NCI-H2029 (cell line): ENCODE results near the gene DOCK2.
A peak's percentile ranks its signal among the peaks of the same experiment; 100 is the strongest.
"Not testable (repeated sequence)": the region's sequence is repeated elsewhere in the genome, so short reads cannot be mapped to it uniquely, and the experiment has no call there.

Experiments
- DNase-seq: peaks from one replicate; lab custom pipeline; 2025; lab: John Stamatoyannopoulos, UW

The DOCK2 gene

DNA sequence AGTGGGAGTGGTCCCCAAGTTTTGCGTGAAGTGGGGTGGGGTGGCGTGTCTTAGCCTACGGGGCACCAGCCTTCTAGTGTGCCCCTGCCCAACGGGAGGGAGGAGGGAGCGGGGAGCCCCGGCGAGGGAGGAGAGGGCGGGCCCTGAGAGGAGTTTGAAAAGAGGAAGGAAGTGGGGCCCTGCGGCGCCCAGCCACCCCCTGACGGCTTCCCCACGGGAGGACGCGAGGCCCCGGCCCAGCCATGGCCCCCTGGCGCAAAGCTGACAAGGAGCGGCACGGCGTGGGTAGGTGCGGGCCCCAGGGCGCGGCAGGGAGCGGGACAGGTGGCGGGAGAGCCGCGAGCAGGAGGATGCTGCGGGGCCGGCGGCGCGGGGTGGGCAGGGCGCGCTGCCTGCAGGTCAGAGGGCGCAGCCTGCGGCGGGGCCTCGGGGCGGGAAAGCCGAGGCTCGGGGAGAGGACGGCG is at the start of gene DOCK2:
TSS of gene DOCK2 (plus strand) at position 191 of the 464 bp plus-strand sequence. CDS start at position 243, 52 bp downstream.
- DNase-seq: no peak

DNA sequence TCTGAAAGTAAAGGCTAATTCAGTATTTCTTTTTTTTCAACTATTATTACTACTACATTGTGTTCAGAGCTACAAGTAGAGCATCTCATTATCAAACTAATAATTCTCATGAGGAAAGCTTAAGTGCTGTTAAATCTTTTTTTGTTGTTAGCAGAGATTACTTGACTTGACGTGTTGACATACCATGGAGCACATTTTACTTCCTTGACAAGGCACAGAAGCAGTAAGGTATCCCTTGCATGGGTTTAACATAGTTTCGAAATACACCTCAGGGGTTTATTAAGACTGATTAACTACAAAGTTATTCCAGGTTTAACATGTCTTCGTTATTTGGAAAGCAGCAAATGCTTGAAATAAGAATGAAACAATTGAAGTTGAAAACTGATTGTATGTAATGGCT is 46.5 kb upstream of the DOCK2 start:
- DNase-seq: no peak

DNA sequence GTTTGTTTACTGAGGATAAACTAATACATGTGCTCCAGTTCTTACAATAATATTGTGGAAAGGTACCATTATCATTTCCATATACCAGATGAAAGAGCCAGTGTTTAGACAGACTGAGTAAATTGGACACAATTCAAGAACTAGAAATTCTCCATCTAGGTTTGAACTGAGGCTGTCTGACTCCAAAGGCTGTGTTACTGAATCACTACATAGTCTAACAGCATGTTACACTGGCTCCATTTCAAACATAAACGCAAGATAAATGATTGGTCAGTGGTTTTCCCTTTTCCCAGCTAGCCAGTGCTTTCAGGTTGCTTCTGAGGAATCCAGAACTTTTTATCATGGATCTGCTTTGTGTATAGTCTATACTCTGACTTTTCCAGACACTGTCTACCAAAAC is 45.4 kb upstream of the DOCK2 start:
- no peak for DNase-seq

DNA sequence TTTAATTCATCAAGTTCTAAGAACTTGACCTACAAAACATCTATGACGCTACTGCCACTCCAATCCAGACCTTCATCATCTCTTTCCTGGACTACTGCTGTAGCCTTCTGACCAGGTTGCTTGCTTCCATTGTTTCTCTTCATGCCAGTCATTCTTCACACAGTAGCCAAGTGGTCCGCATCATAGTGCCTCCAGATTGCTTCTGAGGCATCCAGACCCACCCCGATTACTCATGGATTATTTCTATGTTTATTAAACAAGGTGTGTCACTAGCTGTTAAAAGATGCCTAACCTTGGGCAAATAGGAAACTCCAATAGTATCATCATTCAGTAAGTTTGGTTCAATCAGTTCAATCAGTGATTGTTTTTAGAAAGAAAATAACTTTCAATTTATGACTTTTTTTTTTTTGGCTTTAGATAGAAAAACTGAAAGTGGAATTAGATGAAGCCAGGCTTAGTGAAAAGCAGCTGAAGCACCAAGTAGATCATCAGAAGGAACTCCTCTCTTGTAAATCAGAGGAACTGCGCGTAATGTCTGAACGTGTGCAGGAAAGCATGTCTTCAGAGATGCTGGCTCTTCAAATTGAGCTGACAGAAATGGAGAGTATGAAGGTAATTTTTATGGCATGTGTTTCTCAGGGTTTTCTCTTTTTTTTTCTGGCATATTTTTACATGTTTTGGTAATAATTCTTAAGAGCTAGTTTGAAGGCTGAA is 44.0 kb upstream of the DOCK2 start:
- no peak for DNase-seq

DNA sequence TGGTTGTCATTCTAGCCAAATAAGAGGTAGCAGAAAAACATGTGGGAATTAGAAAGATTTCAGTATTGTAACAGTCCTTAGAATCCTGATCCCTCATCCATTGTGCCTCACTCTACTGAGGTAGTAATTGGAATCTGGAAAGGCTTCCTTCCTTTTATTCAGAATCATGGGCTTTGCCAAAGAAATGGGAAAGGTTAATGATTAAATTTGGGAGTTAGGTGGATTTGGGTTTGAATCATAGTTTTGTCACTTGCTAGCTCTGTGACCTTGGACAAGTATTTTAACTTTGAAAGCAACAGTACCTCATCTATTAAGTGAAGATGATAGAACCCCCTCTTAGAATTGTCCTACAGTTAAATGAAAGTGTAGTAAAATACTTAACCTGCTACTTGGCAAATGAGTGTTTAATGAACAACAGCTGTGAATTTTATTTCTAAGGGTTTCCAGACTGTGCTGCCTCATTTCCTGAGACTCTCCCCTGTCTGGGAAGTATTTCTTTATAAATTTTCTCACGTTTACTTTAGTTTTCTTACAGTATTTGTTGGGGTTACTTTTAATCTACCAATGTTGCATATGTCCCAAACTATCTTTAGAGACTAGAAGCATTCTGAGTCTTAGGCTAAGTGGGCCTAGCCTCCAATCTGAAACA is 41.8 kb upstream of the DOCK2 start:
- no peak for DNase-seq

DNA sequence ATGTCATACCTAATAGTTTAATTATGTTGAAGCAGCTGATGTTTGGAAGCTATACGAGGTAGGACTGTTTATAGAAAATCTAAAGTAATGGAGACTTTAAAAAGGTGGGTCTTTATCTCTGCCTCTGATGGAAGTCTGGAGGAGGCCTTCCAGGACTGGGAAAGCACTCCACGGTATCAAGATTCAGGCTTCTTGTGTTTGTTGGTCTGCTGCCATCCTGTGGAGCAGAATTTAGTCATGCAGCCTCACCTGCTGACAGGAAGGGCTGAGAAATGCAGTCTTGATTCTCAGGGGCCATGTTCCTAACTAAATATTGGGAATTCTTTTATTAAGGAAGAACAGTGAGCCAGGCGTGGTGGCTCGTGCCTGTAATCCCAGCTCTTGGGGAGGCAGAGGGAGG is 37.6 kb upstream of the DOCK2 start:
- no peak for DNase-seq

DNA sequence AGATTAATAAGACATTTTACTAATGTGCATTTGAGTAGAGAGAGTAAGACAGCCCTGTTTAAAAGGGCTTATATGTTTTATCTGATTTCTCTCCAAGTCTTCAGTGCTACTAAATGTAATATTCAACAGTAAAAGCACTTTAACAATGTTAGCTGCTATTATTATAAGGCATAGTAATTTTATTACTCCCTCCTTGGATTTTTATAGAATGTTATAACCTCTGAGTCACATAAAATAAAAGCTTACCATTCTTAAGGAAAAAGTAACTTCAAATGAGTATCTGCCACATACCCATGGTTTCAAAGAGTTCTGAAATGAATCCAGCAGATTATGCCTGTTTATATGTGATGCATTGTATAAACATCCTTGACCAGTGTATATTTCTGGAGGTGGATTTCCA is 34.5 kb upstream of the DOCK2 start:
- no peak for DNase-seq

DNA sequence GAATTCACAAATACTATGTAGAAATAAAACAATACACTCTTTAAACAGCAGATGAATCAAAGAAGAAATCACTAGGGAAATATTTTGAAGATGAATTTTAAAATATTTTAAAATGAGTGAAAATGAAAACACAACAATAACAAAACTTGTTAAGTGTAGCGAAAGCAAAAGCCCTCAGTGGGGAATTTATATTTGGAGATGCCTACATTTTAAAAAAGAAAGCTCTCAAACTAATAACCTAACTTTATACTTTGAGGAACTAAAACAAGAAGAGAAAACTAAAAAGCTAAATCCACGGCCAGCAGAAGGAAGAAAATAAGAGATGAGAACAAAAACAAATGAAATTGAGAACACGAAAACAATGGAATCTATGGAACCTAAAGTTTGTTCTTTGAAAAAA is 30.8 kb upstream of the DOCK2 start:
- no peak for DNase-seq

DNA sequence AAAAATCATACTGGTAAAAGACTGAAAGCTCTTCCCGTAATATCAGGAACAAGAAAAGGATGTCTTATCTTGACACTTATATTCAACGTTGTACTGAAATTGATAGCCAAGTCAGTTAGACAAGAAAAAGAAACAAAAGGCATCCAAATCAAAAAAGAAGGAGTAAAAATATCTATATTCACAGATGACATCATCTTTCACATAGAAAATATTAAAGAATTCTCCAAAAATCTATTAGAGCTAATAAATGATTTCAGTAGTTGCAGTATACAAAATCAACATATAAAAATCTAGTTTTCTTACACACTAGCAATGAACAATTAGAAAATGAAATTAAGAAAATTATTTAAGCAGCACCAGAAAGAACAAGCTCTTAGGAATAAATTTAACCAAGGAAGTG is 29.2 kb upstream of the DOCK2 start:
- DNase-seq: no peak

DNA sequence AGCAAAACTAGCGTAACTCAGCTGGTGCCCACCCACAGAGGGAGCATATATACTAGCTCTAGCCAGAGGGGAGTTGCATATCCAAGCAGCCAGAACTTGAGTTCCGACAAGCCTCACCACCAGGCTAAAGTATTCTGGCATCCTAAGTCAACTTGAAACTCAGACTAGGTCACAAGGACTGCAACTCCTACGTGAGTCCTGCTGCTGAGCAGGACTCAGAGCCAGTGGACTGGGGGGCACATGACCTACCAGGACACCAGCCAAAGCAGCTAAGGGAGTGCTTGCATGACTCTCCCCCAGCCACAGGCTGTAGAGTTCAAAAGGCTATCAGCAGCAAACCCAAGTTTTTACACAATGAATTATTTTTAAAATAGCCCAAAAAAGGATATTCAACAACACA is 27.4 kb upstream of the DOCK2 start:
- DNase-seq: no peak

DNA sequence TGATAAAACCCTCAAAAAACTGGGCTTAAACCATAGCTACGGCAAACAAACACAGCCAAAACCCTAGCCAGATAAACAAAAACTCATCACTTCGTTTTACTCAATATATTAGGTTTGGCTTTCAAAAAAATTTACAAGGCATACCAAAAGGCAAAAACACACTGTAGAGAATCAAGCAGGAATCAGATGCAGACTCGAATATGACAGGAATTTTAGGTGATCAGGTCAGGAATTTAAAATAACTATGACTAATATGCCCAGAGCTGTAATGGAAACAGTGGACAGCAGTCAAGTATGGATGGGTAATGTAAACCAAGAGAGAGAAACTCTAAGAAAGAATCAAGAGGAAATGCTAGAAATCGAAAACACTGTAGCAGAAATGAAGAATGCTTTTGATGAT is 26.5 kb upstream of the DOCK2 start:
- DNase-seq: no peak

DNA sequence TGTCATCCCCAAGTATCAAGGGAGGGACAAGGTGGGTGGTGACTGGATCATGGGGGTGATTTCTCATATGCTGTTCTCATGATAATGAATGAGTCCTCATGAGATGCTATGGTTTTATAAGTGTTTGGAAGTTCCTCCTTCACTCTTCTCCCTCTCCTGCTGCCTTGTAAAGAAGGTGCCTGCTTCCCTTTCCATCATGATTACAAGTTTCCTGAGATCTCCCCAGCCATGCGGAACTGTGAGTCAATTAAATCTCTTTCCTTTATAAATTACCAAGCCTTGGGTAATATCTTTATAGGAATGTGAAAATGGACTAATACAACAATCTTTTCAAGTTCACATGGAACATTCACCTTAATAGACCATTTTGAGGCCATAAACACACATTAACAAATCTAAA is 21.5 kb upstream of the DOCK2 start:
- DNase-seq: no peak

DNA sequence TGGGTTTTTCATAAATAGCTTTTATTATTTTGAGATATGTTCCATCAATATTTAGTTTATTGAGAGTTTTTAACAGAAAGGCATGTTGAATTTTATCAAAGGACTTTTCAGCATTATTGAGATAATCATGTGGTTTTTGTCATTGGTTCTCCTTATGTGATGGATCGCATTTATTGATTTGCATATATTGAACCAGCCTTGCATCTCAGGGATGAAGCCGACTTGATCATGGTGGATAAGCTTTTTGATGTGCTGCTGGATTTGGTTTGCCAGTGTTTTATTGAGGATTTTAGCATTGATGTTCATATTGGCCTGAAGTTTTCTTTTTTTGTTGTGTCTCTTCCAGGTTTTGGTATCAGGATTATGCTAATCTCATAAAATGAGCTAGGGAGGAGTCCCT is 12.8 kb upstream of the DOCK2 start:
- DNase-seq: not testable (repeated sequence)

DNA sequence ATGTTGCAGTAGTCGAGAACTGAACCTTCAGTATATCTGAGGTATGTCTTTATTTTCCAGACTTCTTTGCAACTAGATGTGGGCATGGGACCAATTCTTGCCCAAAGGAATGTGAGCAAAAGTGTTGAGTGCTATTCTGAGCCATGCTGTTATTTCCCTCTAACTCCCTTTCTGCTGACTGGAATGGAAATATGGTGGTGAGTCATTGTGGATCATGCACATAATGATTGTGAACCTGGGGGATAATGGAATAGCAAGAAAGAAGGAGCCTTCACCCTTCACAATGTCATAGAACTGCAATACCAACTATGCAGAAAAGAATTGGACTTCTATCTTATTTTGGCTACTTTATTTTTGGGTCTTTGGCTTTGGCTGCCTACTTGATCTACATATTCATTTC is 10.3 kb upstream of the DOCK2 start:
- DNase-seq: no peak

DNA sequence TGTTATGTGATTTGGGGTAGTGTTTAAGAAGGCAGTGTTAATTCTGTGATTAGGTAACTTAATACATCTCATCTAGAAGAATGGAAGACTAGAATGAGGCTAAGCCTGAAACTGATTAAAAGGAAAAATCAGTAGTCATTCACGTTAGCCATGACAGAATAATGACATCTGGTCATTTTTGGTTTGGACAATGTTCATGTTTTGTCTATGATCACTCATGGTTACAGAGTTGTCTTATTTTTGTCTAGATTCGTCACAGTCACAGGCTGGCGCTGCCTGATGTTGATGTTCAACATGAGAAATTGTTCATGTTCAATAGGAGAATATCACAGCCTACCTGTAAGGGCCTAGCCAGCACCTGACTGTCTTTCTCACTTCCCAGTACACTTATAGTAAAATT is 9.5 kb upstream of the DOCK2 start:
- no peak for DNase-seq

DNA sequence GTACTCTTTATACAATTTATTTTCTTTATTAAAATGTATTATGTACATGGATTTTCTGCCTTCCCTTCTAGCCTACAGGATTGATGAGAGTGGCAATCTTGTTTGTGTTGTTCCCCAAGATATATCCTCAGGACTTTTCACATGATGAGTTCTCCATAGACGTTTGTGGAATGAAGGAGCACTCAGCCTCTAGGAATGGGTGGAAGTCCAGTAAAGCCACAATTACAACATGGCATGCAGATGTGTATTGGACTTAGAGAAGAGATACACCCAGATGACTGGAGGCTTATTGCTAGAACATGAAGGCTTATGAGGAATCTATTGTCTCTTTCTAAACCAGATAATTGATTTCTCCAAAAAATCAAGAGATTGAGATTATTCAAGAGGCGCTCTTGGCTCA is 8.2 kb upstream of the DOCK2 start:
- DNase-seq: no peak

DNA sequence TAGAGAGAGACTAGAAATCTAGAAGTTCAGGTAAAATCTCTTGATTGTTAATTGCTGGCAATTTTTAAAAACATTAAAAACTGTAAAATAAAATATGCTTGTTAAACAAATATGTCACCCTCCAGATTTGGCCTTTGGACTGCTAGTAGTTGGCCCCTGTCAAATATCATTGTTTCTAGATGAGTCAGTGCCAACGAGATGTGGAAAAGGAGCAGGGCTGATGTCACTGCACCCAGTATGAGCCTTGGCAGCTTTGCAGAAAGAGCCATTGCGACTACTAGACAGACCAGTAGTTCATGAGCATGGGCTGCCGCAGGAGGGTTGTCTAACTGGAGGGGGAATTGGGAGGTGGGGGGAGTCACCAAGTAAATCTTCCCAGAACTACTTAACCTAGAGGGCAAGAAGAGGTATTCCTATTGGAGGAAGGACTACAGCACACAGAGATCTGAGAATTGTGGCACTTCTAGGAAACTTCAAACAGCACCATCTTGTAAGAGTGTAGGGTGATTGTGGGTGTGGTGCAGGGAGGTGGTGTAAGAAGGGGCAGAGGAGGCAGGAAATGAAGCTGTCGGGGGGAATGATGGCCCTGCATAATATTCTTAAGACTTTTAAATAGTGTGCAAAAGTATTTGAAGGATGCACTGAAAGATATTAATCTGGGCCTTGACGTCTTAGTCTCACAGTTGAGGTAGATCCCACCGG is 7.1 kb upstream of the DOCK2 start:
- DNase-seq: no peak

DNA sequence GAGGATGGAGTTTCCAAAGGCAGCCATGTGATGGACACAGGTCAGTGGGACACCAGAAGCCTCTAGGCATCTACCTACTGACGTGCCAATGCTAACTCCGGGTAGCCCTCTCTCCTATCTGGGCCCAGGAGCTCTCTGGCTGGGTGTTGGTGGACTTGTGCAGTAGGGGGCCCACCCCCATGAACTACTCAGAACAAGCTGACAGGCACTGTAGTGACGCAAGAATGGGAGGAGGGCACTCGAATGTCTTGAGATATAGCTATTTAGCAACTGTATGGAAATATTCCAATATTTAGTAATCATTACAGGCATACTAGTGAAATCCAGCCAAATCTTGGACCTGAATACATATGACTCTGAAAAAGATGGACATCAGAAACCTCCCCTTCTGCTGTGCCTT is 5.7 kb upstream of the DOCK2 start:
- no peak for DNase-seq

DNA sequence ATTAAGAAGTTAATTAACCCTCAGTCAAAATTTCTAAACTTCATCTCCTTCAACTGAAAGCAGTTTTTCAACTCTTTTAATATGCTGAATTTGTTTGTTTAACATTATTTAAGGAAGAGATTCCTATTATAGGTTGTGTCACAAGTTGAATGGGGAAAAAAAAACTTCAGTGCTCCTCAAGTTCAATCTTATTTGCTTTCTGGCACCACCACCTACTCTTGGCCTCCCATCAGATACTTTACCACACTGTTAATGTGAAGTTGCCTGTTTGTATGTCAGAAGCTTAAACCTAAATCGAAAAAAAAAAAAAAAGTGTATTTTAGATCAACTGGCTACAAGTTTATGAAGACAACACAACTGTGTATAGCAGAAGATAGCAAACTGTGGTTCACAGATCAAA is 4.1 kb upstream of the DOCK2 start:
- no peak for DNase-seq

DNA sequence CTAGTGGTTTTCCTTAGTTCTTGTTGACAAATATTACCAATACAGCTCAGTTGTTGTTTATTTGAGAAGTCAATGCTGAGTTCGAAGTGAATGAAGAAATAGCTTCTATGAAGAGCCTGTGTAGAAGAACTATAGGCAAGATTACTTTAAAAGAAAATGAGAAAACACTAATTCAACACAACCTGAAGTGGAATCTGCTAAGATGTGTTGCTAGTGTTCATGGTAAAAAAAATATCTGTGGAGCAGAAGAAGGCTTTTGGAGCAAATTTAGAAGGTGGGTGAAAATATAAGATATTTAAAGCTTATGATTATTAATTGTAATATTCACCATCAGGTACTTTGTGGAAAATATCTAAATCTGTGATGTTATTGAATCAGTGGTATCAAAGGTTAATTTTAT is 2.5 kb upstream of the DOCK2 start:
- DNase-seq: no peak

DNA sequence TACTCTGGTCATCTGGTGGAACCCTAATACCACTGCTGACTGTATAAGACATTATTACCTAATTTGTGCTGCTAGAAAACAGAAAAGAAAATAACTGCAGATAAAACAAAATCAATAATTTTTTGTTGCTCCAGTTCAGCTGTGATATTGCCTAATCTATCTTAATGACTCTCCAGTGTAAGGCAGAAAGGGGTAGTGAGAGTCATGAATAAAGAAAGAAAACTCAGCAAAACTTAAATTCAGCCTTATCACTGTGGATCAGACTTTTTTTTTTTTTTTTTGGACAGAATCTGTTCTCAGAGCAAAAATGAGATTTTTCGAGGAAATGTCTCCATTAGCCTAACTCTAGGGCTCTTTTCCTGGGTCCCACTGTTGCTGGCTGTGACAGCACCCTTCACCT is 1.1 kb upstream of the DOCK2 start:
- DNase-seq: no peak

DNA sequence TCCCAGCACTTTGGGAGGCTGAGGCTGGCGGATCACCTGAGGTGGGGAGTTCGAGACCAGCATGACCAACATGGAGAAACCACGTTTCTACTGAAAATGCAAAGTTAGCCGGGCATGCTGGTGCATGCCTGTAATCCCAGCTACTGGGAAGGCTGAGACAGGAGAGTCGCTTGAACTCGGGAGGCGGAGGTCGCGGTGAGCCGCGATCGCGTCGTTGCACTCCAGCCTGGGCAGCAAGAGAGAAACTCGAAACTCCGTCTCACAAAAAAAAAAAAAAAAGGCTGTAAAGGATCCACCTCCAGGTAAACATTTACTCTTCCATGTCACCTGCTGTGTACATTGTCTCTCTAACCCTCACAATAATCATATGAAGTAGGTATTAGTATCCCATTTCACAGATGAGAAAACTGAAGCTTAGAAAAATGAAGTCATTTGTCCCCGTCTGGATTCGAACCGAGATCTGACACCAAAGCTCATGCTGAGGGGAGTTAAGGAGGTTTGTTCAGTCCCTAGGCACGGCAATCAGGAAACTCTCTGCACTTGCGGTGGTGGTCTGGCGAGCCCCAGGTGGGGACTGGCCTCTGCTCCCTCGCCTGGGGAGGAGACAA is 494 bp upstream of the DOCK2 start:
- peak; percentile 26 for DNase-seq

DNA sequence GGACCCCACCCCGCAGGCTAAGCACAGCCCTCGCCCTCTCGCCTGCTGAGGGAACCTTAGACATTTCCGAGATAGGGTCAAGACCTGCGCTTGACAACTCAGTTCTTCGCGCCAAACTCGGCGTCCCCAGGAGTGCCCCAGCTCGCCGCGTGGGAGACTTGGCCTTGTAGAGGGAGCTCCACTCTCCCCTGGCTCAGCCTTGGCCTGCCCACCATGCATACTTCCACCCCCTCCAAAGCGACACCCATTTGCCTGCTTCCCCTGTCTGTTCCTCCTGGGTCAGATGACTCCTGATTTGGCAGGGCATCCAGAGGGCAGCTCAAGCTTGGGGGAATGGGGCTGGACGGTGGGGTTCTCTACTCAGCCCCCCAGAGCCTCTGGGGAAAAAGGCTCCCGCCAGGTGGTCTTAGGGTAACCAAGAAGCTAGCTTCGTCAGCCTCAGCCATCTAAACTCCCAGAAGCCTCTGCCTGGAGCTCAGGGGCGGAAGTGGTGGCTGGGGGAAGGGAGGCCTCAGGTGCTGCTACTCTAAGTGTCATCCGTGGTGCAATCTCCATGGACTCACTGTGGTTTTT is 560 bp downstream of the DOCK2 start:
- DNase-seq: no peak
